ENCODE results near the gene IQSEC3. TPM values are rescaled to one million over a fixed set of nuclear protein-coding genes. Genes with fewer than 3 reads are reported as not detected.

IQSEC3 gene
- total RNA-seq, 1 experiment from 2014 or later = not detected

- ATAC-seq = 0 out of 2 replicates have a peak, but pooled peaks have one; percentile 47
- intact Hi-C loops (cut with micrococcal nuclease; ENCODE audit: unreplicated experiment) = no loop called here
- DNase-seq (ENCODE audit: low read depth, low spot score) = no peak
- TF ChIP-seq SIN3A (IDR thresholded peaks at IDR 0.05; ENCODE audit: borderline replicate concordance, insufficient read depth, low read depth, low read length) = no peak
- TF ChIP-seq POLR2AphosphoS5 (IDR thresholded peaks at IDR 0.05; ENCODE audit: low read depth, low read length) = no peak
- TF ChIP-seq CTCF (IDR thresholded peaks at IDR 0.05) = no peak
- TF ChIP-seq REST (IDR thresholded peaks at IDR 0.05; ENCODE audit: insufficient read depth in 1 of 2, low read depth in 2 of 2, low read length in 1 of 2) = no peak
- TF ChIP-seq TCF7L2 (IDR thresholded peaks at IDR 0.05; ENCODE audit: low read depth, low read length) = no peak
- ChIA-PET CTCF (no interaction called here), POLR2A (no interaction called here)
- Histone ChIP-seq H3K9me3 (ENCODE audit: control insufficient read depth, insufficient read depth, low read depth, low read length) (no peaks in the 10 kb centered on the region), H3K27me3 (ENCODE audit: control insufficient read depth, insufficient read depth, low read length) (no peaks in the 10 kb centered on the region), H3K27ac (ENCODE audit: low read length) (no peak overlapping the region), H3K4me3 (ENCODE audit: low read depth in 2 of 2, low read length in 2 of 2) (no peak overlapping the region), H3K4me1 (ENCODE audit: control insufficient read depth, insufficient read depth, low read length) (peaks cover 7% of the 10 kb centered on the region), H3K36me3 (ENCODE audit: control insufficient read depth, insufficient read depth, low read length) (no peaks in the 10 kb centered on the region)
- BruUV-seq (replicated peaks) = no TSS peak
- in situ Hi-C loops (cut with HindIII; ENCODE audit: low pct_unique_long_range_greater_than_20kb, low sequenced_read_pairs) = no loop called here
These were observed 146.4 kb downstream of the IQSEC3 start for GRCh38 chr12:212715-213526.

GRCh38 chr12:213527-213932 is 147.0 kb downstream of the IQSEC3 start:
- in situ Hi-C loops (cut with HindIII; ENCODE audit: low pct_unique_long_range_greater_than_20kb, low sequenced_read_pairs) = no loop called here
- H3K4me3 ChIP-seq (ENCODE audit: low read depth in 2 of 2, low read length in 2 of 2) = no peak overlapping the region
- H3K36me3 ChIP-seq (ENCODE audit: control insufficient read depth, insufficient read depth, low read length) = no peaks in the 10 kb centered on the region
- ChIA-PET POLR2A (no interaction called here), CTCF (no interaction called here)
- no peaks in the 10 kb centered on the region for H3K9me3 ChIP-seq (ENCODE audit: control insufficient read depth, insufficient read depth, low read depth, low read length)
- H3K27me3 ChIP-seq (ENCODE audit: control insufficient read depth, insufficient read depth, low read length) = no peaks in the 10 kb centered on the region
- ATAC-seq = no peak
- H3K27ac ChIP-seq (ENCODE audit: low read length) = no peak overlapping the region
- TF ChIP-seq POLR2AphosphoS5 (IDR thresholded peaks at IDR 0.05; ENCODE audit: low read depth, low read length) = no peak
- TF ChIP-seq CTCF (IDR thresholded peaks at IDR 0.05) = no peak
- TF ChIP-seq TCF7L2 (IDR thresholded peaks at IDR 0.05; ENCODE audit: low read depth, low read length) = no peak
- TF ChIP-seq REST (IDR thresholded peaks at IDR 0.05; ENCODE audit: insufficient read depth in 1 of 2, low read depth in 2 of 2, low read length in 1 of 2) = no peak
- no peak for TF ChIP-seq SIN3A (IDR thresholded peaks at IDR 0.05; ENCODE audit: borderline replicate concordance, insufficient read depth, low read depth, low read length)
- DNase-seq (ENCODE audit: low read depth, low spot score) = no peak
- H3K4me1 ChIP-seq (ENCODE audit: control insufficient read depth, insufficient read depth, low read length) = peaks cover 7% of the 10 kb centered on the region
- intact Hi-C loops (cut with micrococcal nuclease; ENCODE audit: unreplicated experiment) = no loop called here
- no TSS peak for BruUV-seq (replicated peaks)
